Stimulated activated CD8-positive, alpha-beta memory T cell treated with anti-CD3 and anti-CD28 coated beads, Interleukin-4, amount 100 ng/mL, for 48 hours (primary cell): Measurements from ENCODE around the gene CELF2.
A peak's percentile ranks its signal among the peaks of the same experiment; 100 is the strongest.
"Not testable (repeated sequence)": the region's sequence is repeated elsewhere in the genome, so short reads cannot be mapped to it uniquely, and the experiment has no call there.

Experiments
- DNase-seq: peaks from one replicate; pipeline ENCODE4 v3.0.0-alpha.2; 2020

CELF2 gene

DNA sequence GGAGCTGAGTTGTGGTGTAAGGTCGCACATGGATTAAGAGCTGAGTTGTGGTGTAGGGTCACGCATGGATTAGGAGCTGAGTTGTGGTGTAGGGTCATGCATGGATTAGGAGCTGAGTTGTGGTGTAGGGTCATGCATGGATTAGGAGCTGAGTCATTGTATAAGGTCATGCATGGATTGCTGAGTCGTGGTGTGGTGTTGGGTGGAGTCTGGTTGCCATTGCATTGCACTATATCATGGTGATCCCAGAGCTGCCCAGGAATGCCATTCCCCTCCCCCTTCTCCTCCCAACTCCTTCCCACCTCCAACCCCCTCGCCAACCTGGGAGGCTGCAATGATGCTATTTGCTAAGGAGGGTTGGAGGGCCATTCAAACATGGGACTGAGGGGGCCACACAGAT, 349.2 kb downstream of the CELF2 start:
- DNase-seq = not testable (repeated sequence)

DNA sequence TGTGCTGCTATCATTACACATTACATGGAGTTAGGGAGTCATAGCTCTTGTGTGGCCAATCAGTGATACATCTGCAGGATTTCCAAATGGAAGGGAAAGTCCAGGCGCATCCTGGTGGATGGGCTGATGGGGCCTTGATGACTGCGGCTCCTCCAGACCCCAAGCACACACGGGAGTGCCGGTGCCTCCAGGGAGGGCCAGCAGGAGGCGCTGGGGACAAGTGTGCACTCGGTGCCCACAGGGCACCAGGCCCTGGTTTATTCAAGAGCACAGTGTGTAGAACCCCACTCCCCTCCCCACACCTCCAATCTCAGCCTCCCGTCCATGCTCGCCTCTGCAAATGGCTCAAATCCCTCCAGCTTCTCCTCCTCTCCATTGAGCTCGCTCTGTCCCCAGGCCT, 349.8 kb downstream of the CELF2 start:
- DNase-seq = no peak

DNA sequence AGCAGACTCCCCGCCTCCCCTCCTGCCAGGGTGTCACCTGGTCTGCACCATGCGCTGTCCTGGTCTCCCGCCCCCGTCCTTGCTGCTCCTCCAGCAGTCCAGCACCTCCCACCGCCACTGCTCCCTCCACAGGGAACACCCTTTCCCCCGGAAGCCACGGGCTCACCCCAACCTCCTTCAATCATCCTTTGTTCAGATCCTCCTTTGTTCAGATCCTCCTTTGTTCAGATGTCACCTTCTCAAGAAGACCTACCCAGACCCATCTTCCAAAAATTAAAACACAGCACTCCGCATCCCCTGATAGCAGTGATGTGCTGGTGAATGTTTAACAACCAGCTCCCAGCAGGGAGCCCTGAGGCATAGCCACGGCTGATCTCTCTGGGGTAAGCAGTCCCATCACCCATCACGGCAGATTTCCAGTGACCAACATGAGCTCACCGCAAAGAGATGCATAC, 356.1 kb downstream of the CELF2 start:
- no peak for DNase-seq

DNA sequence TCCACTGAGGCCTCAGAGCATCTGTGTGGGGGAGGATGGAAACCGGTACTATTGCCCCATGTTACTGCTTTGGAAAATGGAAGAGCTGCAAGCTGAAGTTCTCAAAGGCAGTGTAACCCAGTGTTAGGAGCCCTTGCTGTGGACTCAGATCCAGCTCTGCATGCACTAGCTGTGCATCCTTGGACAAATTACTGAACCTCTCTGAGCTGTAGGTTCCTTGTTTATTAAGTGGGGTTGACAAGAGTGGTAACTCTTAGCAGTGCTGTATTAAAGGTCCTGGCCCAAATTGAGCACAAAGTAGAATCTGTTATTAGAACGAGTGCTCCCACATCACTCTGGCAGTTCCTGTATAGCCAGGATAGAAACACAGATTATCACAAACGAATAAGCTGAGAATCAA, 359.6 kb downstream of the CELF2 start:
- no peak for DNase-seq

DNA sequence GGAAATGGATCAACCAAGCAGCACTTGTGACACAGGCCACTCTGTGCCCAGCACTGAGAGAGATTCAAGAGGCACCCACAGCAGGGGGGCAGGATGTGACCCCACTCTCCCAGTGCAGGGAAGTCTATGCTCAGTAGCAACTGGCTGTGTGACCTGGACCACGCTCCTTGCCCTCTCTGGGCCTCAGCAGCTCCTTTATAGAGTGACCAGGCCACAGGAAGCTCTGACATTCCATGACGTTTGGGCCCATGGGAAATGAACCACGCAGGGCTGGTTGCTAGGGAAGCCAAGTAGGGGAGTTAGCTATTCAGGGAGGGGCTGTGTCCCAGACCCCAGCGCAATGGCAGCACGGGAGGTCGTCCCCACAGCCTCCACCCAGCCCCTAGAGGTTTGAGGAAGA, 361.2 kb downstream of the CELF2 start:
- no peak for DNase-seq

DNA sequence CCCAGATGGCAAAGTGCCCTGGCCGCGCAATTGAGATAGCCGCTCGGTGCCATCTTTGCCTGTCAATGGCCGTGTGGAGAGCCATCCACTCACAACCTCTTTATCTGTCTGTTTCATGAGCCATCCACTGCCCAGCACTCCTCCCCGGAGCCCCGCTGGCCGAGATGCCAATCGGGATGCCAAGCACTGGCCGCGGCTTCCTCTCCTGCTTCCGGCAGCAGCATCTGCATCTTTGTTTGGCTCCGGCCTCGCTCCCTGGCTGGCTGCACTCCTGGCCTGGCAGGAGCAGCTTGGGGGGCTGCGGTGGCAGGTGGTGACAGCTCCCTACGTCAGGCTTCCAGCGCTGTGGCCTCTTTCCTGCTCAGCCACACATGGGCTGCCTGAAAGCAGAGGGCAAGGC, 362.1 kb downstream of the CELF2 start:
- DNase-seq = no peak

DNA sequence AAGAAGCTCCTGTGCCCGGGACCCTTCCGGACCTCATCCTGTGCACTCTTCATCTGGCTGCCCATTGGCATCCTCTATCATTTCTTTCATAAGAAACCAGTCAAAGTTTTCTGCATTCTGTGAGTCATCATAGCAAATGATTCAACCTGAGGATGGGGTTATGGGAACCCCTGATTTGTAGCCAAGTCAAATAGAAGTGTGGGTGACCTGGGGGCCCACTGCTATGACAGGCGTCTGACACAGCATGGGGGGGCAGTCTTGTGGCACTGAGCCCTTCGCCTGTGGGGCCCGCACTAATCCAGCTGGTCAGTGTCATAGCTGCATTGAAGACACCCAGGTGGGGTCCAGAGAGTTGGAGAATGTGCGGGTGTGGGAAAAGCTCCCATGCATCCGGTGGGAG, 363.4 kb downstream of the CELF2 start:
- peak; percentile 69 for DNase-seq

DNA sequence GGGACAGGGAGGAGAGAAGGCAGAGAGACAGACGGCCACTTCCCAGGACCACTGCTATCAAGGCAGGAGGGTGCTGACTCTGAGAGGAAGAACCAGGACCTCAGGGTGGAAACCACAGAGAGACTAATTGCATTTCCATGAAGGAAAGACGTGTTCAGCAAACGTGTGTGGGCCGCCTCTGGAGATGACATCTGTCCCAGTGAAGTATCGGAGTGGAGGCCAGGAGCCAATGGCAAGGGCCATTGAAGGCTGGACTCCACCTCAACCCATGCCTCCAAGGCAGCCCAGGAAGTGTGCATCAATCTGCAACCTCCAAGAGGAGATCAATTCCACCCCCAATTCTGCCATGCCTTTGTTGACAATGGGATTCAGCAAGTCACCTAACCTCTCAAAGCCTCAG, 363.8 kb downstream of the CELF2 start:
- no peak for DNase-seq

DNA sequence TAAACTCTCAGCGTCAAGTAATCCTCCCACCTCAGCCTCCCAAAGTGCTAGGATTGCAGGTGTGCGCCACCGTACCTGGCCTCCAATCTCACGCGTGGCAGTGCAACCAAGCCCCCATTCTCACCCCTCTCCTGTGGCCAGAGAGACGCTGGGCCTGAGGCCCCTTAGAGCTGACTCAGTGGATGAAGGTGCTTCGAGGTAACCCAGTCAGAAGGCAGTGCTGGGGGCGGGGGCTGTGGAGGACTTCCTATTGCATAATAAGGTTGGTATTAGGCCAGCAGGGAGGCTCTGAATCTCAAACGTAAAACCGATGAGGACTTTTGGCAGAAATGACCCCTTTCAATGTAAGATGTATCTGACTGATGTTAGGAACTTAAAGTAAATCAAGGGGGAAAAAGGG, 364.5 kb downstream of the CELF2 start:
- no peak for DNase-seq

DNA sequence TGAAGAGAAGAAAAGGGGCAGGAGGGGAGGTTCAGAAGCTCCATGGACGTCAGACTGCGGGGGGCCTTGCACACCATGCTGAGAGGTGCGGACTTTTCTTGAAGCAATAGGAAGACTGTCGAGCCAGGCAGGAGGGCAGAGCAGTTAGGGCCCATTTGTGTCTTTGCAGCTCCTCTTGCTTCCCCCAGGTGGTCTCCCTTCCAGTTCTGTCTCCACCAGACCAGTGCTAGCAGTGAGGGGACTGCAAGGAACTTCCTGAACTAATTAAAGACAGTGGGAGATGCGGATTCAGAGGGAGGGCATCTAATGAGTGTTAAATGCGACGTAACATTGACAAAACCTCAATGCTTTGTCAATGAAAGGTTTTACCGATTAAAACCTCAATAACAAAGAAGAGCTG, 368.4 kb downstream of the CELF2 start:
- no peak for DNase-seq
